Measurements from ENCODE around the gene ERC1.

DNA sequence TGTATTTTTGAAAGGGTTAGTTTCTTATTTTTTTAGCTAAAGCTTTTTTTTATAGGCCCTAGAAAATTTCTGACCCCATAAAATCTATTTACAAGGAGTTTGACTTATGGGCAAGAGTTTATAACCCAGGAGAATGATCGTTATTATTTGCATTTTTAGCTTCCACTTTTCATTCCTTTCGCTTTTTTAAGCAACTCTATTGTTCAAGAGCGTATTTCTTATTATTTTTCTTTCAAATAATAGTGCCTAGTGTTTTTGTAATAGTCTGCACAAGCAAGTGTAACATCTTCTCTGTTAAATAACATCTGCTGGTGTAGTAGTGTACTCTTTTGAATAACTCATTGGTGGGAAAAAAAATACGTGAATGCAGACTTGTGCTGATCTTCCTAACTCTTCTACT, 216.3 kb downstream of the ERC1 start:
- TF ChIP-seq, protein P1, sequence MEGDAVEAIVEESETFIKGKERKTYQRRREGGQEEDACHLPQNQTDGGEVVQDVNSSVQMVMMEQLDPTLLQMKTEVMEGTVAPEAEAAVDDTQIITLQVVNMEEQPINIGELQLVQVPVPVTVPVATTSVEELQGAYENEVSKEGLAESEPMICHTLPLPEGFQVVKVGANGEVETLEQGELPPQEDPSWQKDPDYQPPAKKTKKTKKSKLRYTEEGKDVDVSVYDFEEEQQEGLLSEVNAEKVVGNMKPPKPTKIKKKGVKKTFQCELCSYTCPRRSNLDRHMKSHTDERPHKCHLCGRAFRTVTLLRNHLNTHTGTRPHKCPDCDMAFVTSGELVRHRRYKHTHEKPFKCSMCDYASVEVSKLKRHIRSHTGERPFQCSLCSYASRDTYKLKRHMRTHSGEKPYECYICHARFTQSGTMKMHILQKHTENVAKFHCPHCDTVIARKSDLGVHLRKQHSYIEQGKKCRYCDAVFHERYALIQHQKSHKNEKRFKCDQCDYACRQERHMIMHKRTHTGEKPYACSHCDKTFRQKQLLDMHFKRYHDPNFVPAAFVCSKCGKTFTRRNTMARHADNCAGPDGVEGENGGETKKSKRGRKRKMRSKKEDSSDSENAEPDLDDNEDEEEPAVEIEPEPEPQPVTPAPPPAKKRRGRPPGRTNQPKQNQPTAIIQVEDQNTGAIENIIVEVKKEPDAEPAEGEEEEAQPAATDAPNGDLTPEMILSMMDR (IDR thresholded peaks at IDR 0.05) = no peak
- TF ChIP-seq EP300 (IDR thresholded peaks at IDR 0.05) = no peak
- no peak for TF ChIP-seq POLR2AphosphoS5 (IDR thresholded peaks at IDR 0.05)
- TF ChIP-seq POLR2A (IDR thresholded peaks at IDR 0.05) = no peak
